C4-2B (cell line): ENCODE measurements around the gene MAP6D1.

ENCODE experiments used
- H3K27ac ChIP-seq: fragments of 450-650 bp; 2 replicates; pipeline ENCODE4 v1.5.1; 2017
- ZFX ChIP-seq: fragments of 450-650 bp; IDR thresholded peaks from 2 replicates; pipeline ENCODE4 v1.6.1; 2017
- TF ChIP-seq, protein P1 (sequence below): fragments of 450-650 bp; conservative IDR thresholded peaks from 2 replicates; pipeline ENCODE4 v1.5.1; 2017; ENCODE audit warnings: mild to moderate bottlenecking

MAP6D1 gene

DNA sequence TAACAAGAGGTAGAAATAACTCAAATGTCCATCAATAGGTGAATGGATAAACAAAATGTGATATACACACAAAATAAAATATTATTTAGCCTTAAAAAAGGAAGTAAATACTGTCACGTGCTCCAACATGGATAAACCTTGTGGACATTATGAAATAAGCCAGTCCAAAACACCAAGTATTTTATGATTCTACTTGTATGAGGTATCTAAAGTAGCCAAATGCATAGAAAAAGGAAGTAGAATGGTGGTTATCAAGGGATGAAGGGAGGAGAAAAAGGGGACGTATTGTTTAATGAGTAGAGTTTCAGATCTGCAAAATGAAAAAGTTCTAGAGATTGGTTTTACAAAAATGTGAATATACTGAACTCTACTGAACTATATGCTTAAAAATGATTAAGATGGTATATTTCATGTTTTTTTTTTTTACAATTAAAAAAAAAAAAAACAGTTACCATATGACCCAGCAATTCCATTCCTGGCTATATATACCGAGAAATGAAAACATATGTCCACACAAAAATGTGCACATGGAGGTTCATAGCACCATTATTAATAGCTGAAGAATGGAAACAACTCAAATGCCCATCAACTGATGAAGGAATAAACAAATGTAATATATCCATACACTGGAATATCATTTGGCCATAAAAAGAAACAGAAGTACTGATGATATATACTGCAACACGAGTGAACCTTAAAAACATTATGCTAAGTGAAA is 29.1 kb upstream of the MAP6D1 start:
- H3K27ac ChIP-seq: no peak overlapping the region
- no peak for TF ChIP-seq ZFX
- TF ChIP-seq, protein P1, sequence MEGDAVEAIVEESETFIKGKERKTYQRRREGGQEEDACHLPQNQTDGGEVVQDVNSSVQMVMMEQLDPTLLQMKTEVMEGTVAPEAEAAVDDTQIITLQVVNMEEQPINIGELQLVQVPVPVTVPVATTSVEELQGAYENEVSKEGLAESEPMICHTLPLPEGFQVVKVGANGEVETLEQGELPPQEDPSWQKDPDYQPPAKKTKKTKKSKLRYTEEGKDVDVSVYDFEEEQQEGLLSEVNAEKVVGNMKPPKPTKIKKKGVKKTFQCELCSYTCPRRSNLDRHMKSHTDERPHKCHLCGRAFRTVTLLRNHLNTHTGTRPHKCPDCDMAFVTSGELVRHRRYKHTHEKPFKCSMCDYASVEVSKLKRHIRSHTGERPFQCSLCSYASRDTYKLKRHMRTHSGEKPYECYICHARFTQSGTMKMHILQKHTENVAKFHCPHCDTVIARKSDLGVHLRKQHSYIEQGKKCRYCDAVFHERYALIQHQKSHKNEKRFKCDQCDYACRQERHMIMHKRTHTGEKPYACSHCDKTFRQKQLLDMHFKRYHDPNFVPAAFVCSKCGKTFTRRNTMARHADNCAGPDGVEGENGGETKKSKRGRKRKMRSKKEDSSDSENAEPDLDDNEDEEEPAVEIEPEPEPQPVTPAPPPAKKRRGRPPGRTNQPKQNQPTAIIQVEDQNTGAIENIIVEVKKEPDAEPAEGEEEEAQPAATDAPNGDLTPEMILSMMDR: no peak

GRCh38 chr3:183845608-183846288 is 20.4 kb upstream of the MAP6D1 start:
- no peak for TF ChIP-seq ZFX
- TF ChIP-seq, protein P1: no peak
- no peak overlapping the region for H3K27ac ChIP-seq

DNA sequence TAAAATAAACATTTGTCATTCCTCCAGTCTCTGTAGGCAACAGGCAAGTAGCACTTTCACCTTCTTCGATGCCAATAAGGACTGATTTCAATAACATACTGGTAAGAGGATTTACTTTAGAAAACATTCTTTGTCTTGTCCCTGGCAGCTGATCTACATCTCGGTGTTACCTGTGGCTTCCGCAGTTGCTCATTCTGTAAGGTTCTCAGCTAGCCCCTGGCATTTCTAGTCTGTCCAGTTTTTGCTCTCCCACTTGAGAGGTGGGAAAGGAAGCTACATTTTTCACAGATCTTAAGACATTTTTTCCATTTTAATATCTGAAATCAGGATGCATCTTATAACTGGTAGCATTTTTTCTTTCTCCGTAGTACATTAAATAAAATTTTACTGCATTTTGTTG is 19.7 kb upstream of the MAP6D1 start:
- no peak overlapping the region for H3K27ac ChIP-seq
- no peak for TF ChIP-seq ZFX
- TF ChIP-seq, protein P1: no peak

DNA sequence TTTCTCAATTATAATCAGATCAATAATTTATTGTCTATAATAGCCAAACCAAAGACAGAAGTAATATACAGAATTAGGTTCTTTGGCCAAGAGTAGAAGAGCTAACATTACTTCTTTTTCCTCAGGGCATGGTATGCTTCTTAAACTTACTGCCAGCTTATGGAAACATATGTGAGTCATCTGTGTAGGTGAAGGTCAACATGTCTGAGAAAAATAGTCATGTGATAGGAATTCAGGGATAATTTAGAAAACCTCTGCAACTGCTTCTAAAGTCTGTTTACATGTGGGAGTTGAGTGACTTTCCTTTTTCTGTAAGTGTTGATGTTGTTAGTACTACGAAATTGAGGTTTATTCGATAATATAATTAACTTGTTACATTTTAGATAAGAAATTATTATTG is 19.2 kb upstream of the MAP6D1 start:
- no peak for TF ChIP-seq ZFX
- TF ChIP-seq, protein P1: no peak
- H3K27ac ChIP-seq: no peak overlapping the region

- H3K27ac ChIP-seq: no peak overlapping the region
- TF ChIP-seq, protein P1: no peak
- no peak for TF ChIP-seq ZFX
Observed at GRCh38 chr3:183839751-183840150, 14.4 kb upstream of the MAP6D1 start.

DNA sequence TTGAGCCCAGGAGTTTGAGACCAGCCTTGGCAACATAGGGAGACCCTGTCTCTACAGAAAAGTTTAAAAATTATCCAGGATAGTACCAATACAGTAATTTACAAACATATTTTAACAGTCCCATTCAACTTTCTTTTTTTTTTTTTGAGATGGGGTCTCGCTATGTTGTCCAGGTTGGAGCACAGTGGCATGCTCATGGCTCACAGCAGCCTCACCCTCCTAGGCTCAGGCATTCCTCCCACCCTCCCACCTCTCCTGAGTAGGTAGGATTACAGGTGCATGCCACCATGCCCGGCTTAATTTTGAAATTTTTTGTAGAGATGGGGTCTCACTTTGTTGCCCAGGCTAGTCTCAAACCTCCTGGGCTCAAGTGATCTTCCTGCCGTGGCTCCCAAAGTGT is 12.5 kb upstream of the MAP6D1 start:
- H3K27ac ChIP-seq: no peak overlapping the region
- TF ChIP-seq, protein P1: no peak
- no peak for TF ChIP-seq ZFX

DNA sequence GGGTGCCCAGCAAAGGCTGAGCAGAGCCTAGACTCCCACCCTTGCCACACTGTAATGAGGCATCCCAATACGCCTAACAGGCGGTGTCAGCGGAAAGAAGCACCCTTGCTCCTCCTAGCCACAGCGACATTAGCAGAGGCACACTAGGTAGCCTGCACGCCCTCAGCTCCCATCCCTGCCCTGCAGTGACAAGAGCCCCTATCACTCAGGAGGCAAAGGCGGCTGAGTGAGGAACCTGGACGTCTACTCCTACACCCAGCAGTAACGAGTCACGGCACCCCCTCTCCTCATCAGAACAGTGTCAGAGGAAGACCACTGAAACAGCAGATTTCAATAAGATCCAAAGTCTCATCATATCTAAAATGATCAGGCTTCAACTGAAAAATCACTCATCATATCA is 12.0 kb upstream of the MAP6D1 start:
- H3K27ac ChIP-seq: no peak overlapping the region
- TF ChIP-seq, protein P1: no peak
- no peak for TF ChIP-seq ZFX
